Osteocyte (in vitro differentiated cells): Measurements from ENCODE around the gene CD36. TPM values are rescaled to one million over a fixed set of nuclear protein-coding genes. Genes with fewer than 3 reads are reported as not detected.

Experiments
- DNase-seq: peaks from one replicate; pipeline ENCODE4 v3.0.0; 2021; ENCODE audit warnings: mixed read lengths; ENCODE audit not compliant: unreplicated experiment; ENCODE audit errors: extremely low spot score
- H3K27ac Mint-ChIP-seq: one replicate; pipeline ENCODE4 v1.8.0; 2021; ENCODE audit warnings: mild to moderate bottlenecking, mixed read lengths; ENCODE audit not compliant: unreplicated experiment
- H3K27me3 Mint-ChIP-seq: one replicate; pipeline ENCODE4 v1.8.0; 2021; ENCODE audit warnings: mixed read lengths; ENCODE audit not compliant: unreplicated experiment
- H3K36me3 Mint-ChIP-seq: one replicate; pipeline ENCODE4 v1.8.0; 2021; ENCODE audit warnings: mixed read lengths; ENCODE audit not compliant: unreplicated experiment
- H3K4me1 Mint-ChIP-seq: one replicate; pipeline ENCODE4 v1.8.0; 2021; ENCODE audit warnings: mixed read lengths; ENCODE audit not compliant: unreplicated experiment
- H3K4me3 Mint-ChIP-seq: one replicate; pipeline ENCODE4 v1.8.0; 2021; ENCODE audit warnings: mild to moderate bottlenecking, moderate library complexity, mixed read lengths; ENCODE audit not compliant: unreplicated experiment
- H3K9me3 Mint-ChIP-seq: one replicate; pipeline ENCODE4 v1.8.0; 2021; ENCODE audit warnings: mixed read lengths; ENCODE audit not compliant: unreplicated experiment
- total RNA-seq: library from RNA; stranded (reverse); gene quantifications from 2 replicates; pipeline ENCODE4 v1.2.1, GENCODE V29; 2021
- TF ChIP-seq, protein P1 (sequence below): fragments of 200-600 bp; sonication (generic); IDR thresholded peaks from 2 replicates; pipeline ENCODE4 v1.5.0; 2021; ENCODE audit warnings: antibody characterized with exemption, mild to moderate bottlenecking, moderate library complexity

Gene CD36
- total RNA-seq, 1 donor from 2014 or later, result 0.08 TPM

DNA sequence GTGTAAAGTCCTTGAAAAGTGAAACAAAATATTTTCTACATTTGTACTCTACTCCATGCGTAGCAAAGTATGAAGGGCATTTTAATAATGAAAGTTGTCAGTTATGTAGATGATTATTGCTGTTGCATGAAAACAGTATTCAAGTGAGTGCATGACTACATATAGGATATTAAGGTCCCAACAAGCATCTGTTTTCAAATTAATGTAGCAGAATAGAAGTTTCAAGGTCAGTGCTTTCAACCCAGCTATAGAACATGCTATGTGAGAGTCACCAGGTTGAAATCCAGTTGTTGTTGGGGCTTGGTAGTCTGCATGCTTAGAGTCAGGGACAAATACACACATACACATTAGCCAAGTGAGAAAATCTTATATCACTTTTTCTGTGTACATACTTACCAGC is 14.8 kb downstream of the CD36 start:
- Mint-ChIP-seq H3K9me3 (no peaks in the 10 kb centered on the region), H3K27me3 (no peaks in the 10 kb centered on the region), H3K36me3 (no peaks in the 10 kb centered on the region), H3K4me1 (no peaks in the 10 kb centered on the region), H3K27ac (no peak overlapping the region), H3K4me3 (no peak overlapping the region)
- TF ChIP-seq, protein P1, sequence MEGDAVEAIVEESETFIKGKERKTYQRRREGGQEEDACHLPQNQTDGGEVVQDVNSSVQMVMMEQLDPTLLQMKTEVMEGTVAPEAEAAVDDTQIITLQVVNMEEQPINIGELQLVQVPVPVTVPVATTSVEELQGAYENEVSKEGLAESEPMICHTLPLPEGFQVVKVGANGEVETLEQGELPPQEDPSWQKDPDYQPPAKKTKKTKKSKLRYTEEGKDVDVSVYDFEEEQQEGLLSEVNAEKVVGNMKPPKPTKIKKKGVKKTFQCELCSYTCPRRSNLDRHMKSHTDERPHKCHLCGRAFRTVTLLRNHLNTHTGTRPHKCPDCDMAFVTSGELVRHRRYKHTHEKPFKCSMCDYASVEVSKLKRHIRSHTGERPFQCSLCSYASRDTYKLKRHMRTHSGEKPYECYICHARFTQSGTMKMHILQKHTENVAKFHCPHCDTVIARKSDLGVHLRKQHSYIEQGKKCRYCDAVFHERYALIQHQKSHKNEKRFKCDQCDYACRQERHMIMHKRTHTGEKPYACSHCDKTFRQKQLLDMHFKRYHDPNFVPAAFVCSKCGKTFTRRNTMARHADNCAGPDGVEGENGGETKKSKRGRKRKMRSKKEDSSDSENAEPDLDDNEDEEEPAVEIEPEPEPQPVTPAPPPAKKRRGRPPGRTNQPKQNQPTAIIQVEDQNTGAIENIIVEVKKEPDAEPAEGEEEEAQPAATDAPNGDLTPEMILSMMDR, result no peak
- DNase-seq, result no peak

DNA sequence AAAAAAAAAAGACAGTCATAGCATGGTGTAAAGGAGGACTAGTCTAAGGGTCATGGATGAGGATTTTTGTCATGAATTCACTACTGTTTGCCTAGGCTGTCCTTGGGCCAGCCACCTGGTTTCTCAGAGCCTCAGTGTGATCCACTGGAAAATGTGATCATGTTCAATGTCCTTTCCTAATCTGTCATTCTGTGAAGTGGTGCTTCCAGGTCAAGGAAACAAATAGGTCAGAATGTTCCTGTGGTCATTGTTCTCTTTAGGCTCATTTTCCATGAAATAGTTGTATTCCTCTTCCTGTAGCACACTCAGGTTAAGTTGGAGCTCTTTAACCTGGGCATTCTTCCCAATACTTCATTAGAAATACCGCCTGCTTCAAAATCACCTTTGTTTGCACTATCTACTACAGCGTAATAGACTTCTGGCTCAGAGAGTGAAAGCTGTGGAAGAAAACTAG is 16.5 kb downstream of the CD36 start:
- peaks cover 4% of the 10 kb centered on the region for H3K4me1 Mint-ChIP-seq
- H3K9me3 Mint-ChIP-seq, result no peaks in the 10 kb centered on the region
- no peak overlapping the region for H3K27ac Mint-ChIP-seq
- H3K27me3 Mint-ChIP-seq, result no peaks in the 10 kb centered on the region
- no peak overlapping the region for H3K4me3 Mint-ChIP-seq
- no peak for DNase-seq
- no peaks in the 10 kb centered on the region for H3K36me3 Mint-ChIP-seq
- TF ChIP-seq, protein P1, result no peak

DNA sequence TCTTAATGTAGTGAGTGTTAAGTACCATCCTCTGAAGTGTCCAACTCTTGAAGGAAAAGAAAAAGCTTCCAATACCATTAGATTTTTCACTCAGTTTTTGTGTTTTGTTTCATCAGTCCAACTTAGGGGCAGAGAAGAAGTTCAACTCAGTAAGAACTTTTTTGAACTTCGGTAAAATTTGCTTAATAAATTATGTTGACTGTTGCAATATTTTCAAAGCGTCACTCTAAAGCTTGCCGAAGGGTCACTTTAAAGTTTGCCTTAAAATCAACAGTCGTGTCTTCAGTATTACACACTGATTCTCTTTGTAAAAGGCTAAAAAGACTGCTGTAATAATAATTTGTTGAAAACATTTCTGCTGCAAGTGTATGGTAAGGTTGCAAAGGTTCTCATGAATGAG is 17.6 kb downstream of the CD36 start:
- H3K27me3 Mint-ChIP-seq, result peaks cover 2% of the 10 kb centered on the region
- TF ChIP-seq, protein P1, result no peak
- H3K27ac Mint-ChIP-seq, result no peak overlapping the region
- H3K36me3 Mint-ChIP-seq, result no peaks in the 10 kb centered on the region
- H3K9me3 Mint-ChIP-seq, result no peaks in the 10 kb centered on the region
- peaks cover 4% of the 10 kb centered on the region for H3K4me1 Mint-ChIP-seq
- no peak overlapping the region for H3K4me3 Mint-ChIP-seq
- no peak for DNase-seq

DNA sequence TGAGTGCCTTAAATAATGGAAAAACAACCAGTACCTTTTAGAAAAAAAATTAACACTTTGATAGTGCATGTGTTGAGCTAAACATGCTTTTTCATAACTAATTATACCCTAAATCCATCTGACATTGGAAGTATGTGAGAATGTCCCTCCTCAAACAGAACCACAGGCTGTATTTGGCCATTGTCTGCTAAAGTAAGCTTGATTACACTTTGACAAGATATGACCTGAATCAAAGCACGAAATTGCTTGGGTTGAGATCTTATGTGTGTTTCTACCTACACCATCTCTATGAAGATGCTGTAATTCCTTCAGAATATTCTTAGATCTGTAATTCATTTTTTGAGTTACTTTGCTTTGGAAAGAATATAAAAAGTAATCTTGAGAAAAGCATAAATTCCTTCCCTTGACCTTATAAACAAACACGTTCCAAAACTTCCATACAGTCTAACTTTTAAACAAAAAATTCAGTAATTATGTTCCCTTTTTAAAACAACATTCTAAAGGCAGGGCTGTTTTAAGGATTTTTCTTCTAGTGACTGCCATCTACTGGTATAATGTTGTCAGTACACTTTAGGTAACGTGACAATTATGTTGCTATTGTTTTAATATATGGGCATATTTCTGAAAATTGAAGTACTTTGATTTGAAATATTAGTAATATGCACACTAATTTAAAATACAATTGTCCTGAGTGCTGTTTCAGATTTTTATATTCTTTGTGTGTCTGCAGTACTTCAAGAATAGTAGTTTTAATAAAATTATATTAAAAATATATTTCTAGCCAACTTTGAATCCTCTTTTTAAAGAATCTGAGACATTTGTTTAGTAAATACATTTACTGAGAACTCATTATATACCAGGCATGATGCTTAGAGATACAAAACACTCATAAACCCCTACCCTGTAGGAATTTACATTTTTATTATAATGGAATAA is 20.9 kb downstream of the CD36 start:
- no peak for DNase-seq
- Mint-ChIP-seq H3K27me3 (peaks cover 7% of the 10 kb centered on the region), H3K4me3 (no peak overlapping the region), H3K9me3 (no peaks in the 10 kb centered on the region), H3K27ac (no peak overlapping the region), H3K36me3 (no peaks in the 10 kb centered on the region), H3K4me1 (peaks cover 4% of the 10 kb centered on the region)
- TF ChIP-seq, protein P1, result peak; percentile 73

DNA sequence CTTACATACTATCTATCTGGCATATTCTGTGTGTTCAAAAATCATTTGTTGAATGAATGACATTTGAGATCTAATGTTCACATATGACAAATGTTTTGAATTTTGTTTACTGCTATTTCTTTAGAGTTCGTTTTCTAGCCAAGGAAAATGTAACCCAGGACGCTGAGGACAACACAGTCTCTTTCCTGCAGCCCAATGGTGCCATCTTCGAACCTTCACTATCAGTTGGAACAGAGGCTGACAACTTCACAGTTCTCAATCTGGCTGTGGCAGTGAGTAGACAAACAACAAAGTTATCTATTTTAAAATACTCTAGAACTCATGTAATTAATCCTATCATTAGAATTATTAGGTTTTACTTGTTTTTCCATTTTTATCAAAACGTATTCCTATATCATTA is 22.5 kb downstream of the CD36 start:
- TF ChIP-seq, protein P1, result no peak
- no peak for DNase-seq
- no peak overlapping the region for H3K4me3 Mint-ChIP-seq
- peaks cover 12% of the 10 kb centered on the region for H3K27me3 Mint-ChIP-seq
- H3K27ac Mint-ChIP-seq, result no peak overlapping the region
- no peaks in the 10 kb centered on the region for H3K9me3 Mint-ChIP-seq
- H3K36me3 Mint-ChIP-seq, result no peaks in the 10 kb centered on the region
- peaks cover 4% of the 10 kb centered on the region for H3K4me1 Mint-ChIP-seq
